H7 (cell line): ENCODE data around the gene SPIN1. TPM values are rescaled to one million over a fixed set of nuclear protein-coding genes. Genes with fewer than 3 reads are reported as not detected.
"Not testable (repeated sequence)": the region's sequence is repeated elsewhere in the genome, so short reads cannot be mapped to it uniquely, and the experiment has no call there.

Source experiments
- DNase-seq: peaks from one replicate; pipeline ENCODE4 v3.0.0; 2012
- H3K27me3 ChIP-seq: 2 replicates; pipeline ENCODE4 v1.6.0; 2011; ENCODE audit warnings: mild to moderate bottlenecking, low read length; ENCODE audit not compliant: control insufficient read depth, insufficient read depth
- H3K36me3 ChIP-seq: replicated peaks from 2 replicates; pipeline ENCODE4 v1.5.1; 2011; ENCODE audit warnings: low read length; ENCODE audit not compliant: control insufficient read depth, insufficient read depth
- H3K4me3 ChIP-seq: 2 replicates; pipeline ENCODE4 v1.5.1; 2011; ENCODE audit warnings: low read depth, mild to moderate bottlenecking, control low read depth, low read length, moderate library complexity; ENCODE audit not compliant: insufficient read depth
- total RNA-seq: library from RNA; depleted of rRNA; stranded (reverse); fragments of >200 nt; shearing (Covaris generic); gene quantifications from 2 replicates; pipeline ENCODE4 v1.2.3, GENCODE V29; 2014

The SPIN1 gene
- total RNA-seq, 1 experiment from 2014 or later: 73.2 TPM

DNA sequence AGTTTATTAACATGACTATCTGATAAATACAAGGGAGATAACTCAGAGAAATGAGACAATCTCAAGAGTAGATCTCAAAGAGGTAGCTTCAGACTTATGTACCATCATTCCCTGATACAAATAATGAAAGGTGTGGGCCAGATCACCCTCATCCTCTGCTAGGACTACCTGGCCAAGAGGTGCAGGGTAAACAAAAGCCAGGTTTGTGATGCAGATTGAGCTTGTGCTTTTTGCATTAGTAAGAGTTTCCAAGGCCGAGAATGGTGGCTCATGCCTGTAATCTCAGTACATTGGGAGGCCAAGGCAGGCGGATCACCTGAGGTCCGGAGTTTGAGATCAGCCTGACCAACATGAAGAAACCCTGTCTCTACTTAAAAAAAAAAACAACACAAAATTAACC is 8.9 kb upstream of the SPIN1 start:
- peak; percentile 42 for DNase-seq
- Histone ChIP-seq H3K27me3 (no peaks in the 10 kb centered on the region), H3K36me3 (no peaks in the 10 kb centered on the region), H3K4me3 (no peak overlapping the region)

DNA sequence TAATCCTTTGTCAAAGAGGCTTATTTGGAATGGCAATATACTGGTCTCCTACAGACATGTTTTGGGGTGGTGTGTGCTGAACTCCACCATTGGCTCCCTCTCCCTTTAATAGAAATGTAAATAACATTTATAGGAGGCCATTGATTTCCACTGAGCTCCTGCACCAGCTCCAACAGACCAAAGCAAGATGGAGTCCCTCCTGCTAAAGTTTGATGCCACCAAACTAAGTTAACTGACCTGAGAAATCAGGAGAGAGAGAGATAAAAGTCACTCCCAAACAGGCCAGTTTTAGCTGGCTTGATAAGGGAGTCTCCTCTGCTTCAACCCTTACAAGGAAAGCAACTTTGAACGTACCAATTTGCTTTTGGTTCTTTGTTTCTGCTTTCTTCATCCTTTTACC is 8.1 kb upstream of the SPIN1 start:
- DNase-seq: no peak
- no peak overlapping the region for H3K4me3 ChIP-seq
- H3K36me3 ChIP-seq: no peaks in the 10 kb centered on the region
- no peaks in the 10 kb centered on the region for H3K27me3 ChIP-seq

DNA sequence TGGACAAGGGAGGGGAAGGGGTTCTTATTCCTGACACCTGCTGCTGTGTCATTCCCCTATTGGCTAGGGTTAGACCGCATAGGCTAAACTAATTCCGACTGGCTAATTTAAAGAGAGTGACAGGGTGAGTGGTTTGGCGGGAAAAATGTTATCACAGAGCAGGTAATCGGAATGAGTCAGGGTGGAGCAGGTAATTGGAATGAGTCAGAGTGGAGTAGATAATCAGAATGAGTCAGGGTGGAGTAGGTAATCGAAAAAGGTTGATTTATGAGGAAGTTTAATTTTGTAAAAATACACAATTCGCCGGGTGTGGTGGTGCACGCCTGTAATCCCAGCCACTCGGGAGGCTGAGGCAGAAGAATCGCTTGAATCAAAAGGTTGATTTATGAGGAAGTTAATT is 6.9 kb upstream of the SPIN1 start:
- not testable (repeated sequence) for DNase-seq, H3K4me3 ChIP-seq

DNA sequence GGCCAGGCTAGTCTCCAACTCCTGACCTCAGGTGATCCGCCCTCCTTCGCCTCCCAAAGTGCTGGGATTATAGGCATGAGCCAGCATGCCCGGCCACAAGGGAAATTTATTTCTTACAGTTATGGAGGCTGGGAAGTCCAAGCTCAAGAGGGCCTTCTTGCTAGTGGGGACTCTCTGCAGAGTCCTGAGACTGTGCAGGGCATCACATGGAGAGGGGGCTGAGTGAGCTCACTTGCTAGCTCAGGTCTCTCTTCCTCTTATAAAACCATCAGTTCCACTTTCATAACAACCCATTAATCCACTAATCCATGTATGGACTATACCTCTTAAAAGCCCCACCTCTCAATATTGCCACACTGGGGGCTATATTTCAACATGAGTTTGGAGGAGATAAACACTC is 5.1 kb upstream of the SPIN1 start:
- peaks cover 2% of the 10 kb centered on the region for H3K36me3 ChIP-seq
- H3K4me3 ChIP-seq: no peak overlapping the region
- no peak for DNase-seq

More for the DNA sequence above, 6.9 kb upstream of the SPIN1 start:
- not testable (repeated sequence) for H3K36me3 ChIP-seq, H3K27me3 ChIP-seq

DNA sequence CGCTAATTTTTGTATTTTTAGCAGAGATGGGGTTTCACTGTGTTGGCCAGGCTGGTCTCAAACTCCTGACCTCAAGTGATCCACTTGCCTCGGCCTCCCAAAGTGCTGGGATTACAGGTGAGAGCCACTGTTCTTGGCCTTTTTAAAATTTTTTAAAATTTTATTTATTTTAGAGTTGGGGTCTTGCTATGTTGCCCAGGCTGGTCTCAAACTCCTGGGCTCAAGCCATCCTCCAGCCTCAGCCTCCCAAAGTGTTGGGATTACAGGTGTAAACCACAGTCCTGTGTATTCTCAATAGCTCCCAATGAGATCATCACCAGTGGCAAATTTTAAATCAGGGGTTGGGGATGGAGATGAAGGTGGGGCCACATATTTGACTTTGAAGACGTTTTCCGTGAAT is 2.1 kb upstream of the SPIN1 start:
- H3K36me3 ChIP-seq, DNase-seq, H3K27me3 ChIP-seq, H3K4me3 ChIP-seq: not testable (repeated sequence)

More for the DNA sequence above, 5.1 kb upstream of the SPIN1 start:
- no peaks in the 10 kb centered on the region for H3K27me3 ChIP-seq

DNA sequence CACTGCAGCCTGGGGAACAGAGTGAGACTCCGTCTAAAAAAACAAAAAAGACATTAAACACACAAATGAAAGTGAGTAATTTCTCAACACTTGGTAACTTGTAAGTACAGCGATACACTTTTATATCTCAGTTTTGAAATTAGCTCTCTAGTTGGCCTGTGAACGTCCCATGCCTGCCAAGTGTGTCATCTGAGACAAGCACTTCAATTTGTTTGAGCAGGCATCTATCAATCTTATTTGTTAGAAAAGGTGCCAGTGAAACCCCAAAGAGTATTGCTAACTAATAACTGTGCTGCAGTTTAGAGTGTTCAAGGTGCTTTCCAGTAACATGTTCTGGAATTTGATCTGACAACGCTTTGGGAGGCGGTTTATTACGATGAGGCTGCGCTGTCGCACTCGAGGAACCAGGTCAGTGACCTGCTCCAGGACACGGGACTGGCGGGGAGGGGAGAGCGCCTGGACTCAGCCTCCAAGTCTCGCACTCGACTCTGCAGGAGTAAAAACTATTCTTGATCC is 1.1 kb upstream of the SPIN1 start:
- Histone ChIP-seq H3K4me3 (peak overlapping the region; percentile 73), H3K36me3 (peaks cover 2% of the 10 kb centered on the region), H3K27me3 (no peaks in the 10 kb centered on the region)
- DNase-seq: peak; percentile 40

DNA sequence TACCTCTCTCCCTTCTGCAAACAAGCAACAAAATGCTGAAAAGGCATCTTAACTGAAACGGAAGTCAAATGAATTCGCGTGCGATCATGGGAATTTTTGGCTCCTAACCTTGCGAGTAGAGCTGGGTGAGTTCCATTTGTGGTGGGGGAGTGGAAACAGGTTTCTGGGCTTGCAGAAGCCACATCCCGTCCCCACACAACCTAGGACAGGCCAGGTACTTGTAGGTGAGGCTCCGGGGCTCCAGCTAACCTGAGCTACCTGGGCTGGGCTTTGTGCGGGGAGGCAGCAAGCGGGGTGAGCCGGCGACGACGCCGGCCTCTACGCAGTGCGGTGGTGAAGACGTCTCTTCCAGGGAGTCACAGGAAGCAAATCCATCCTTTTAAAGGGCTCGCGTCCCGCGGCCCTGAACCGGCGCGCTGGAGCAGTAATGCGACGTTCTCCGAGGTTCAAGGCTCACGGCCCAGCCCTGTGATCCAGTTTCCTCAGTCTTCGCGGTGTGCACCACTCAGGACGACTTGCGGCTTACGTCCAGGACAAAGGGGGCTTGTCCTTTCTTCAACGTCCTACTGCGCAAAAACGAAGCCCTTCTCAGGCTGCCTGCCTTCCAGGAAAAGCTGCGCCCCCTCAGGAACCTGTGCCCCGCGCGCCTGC is 567 bp upstream of the SPIN1 start:
- no peak for DNase-seq

DNA sequence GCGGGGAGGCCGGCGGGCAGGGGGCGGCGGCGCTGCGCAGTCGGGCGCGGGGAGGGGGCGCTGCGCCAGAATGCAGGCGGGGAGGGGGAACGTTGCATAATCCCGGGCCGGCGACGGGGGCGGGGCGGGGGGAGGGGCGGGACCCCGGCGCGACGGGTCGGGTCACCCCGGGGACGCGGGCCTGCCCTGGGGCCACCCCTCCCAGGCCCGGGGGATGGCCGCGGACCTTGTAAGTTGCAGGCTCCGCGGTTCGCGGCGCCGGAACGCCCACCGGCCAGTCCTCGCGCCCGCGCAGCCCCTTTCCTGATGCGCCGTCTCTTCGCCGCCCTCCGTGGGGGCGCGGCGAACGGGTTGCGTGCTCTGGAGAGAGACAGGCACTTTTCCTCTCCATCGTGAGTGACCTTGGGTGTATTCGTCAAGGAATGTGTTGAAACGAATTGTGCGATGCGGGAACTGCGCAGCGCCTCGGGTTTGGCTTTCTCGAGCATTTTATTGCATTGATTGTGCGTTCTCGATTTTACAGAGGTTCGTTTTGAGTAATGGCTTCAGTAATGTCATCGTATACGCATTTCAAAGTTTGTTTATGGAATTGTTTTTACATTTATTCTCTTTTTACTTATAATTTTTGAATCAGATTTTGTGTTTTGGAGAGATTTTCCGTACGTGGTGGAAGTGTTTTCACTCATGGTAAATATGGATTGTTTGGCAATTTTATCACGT is 802 bp downstream of the SPIN1 start:
- DNase-seq: peak; percentile 94
- peaks cover 2% of the 10 kb centered on the region for H3K36me3 ChIP-seq
- H3K4me3 ChIP-seq: peak overlapping the region; percentile 76
- H3K27me3 ChIP-seq: no peaks in the 10 kb centered on the region

More for the DNA sequence above, 567 bp upstream of the SPIN1 start:
- Histone ChIP-seq H3K27me3 (no peaks in the 10 kb centered on the region), H3K4me3 (peak overlapping the region; percentile 73), H3K36me3 (peaks cover 2% of the 10 kb centered on the region)

DNA sequence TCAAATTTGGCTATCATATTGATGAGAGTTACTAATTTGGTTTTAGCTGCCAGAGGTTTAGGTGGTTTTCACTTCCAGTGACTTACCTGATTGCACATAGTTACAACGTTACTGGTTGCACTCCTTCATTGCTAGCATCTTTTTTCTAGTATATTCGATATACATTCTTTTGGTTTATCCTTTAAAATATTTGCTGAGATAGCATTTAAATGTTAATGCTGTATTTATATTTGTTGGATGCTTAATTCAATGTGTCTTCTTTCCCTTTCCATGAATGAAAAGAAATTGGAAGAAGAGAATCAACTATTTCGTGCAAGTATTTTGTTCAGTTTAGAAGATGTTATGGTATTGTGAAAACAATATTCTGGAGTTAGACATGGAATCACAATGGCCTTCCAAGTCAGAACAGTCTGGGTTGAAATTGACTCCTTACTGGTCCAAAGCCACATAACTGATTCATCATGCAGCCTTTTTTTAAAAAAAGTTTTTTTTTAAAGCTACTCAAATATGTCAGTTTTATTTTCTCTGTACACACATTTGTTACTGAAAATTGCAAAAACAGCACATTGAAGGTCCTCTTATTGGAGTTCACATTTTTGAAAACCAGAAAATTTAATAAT is 2.2 kb downstream of the SPIN1 start:
- H3K36me3 ChIP-seq: peaks cover 2% of the 10 kb centered on the region
- no peak for DNase-seq

DNA sequence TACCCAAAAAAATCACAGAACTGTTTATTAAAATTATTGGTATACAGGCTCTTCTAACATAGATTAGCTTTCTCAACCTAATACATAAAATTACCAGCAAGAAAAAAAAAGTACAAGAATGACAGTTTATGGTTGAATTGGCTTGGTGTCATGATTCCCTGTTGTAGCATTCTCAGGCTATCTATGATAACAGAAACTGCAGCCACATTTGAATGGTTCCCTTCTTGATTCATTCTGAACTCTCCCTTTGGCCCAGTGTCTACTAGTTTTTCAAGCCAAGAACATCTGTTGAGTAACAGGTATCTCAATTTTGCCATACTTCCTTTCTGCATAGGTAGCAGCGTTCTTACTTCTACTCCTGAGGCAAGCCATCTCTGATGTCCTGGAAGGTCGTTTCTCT is 3.0 kb downstream of the SPIN1 start:
- H3K4me3 ChIP-seq: no peak overlapping the region
- no peak for DNase-seq
- H3K36me3 ChIP-seq: peaks cover 2% of the 10 kb centered on the region
- H3K27me3 ChIP-seq: no peaks in the 10 kb centered on the region

More for the DNA sequence above, 2.2 kb downstream of the SPIN1 start:
- Histone ChIP-seq H3K27me3 (no peaks in the 10 kb centered on the region), H3K4me3 (no peak overlapping the region)

DNA sequence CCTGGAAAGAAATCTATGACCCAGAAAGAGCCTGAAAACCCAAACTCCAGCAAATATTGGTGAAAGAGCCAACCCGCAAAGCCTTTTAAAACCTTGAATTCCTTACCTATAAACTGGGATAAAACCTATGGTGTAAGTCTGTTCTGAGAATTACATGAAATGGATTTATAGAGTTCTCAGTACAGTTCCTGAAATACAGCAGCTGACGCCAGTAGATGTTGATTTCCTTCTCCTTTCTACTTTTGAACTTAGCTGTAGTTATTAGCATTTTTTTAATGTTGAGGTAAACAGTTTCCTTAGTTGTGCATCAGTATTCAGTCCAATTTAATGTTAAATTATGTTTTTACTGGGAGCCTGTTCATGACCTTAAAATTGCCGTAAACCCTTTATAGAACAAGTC is 3.7 kb downstream of the SPIN1 start:
- no peaks in the 10 kb centered on the region for H3K27me3 ChIP-seq
- no peaks in the 10 kb centered on the region; the same call in none of the 2 replicates for H3K36me3 ChIP-seq
- H3K4me3 ChIP-seq: no peak overlapping the region
- DNase-seq: no peak

DNA sequence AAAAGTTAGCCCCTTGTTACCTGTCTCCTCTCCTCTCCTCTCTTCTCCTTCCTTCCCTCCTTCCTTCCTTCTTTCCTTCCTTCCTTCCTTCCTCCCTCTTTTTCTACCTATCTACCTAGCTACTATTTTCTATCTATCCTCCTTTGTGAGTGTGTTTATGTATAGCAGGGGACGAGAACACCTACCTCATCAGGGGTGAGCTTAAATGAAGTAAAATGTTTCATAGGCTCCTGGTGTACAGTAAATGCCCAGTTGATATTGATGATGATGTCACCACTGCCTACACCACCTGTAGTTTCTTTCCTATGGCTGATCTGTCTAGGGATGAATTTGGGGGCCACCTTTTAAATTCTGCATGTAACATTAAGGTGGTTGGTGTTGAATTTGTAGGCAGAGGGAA is 4.3 kb downstream of the SPIN1 start:
- no peak overlapping the region for H3K4me3 ChIP-seq
- no peaks in the 10 kb centered on the region; the same call in none of the 2 replicates for H3K36me3 ChIP-seq
- H3K27me3 ChIP-seq: no peaks in the 10 kb centered on the region
- DNase-seq: no peak

DNA sequence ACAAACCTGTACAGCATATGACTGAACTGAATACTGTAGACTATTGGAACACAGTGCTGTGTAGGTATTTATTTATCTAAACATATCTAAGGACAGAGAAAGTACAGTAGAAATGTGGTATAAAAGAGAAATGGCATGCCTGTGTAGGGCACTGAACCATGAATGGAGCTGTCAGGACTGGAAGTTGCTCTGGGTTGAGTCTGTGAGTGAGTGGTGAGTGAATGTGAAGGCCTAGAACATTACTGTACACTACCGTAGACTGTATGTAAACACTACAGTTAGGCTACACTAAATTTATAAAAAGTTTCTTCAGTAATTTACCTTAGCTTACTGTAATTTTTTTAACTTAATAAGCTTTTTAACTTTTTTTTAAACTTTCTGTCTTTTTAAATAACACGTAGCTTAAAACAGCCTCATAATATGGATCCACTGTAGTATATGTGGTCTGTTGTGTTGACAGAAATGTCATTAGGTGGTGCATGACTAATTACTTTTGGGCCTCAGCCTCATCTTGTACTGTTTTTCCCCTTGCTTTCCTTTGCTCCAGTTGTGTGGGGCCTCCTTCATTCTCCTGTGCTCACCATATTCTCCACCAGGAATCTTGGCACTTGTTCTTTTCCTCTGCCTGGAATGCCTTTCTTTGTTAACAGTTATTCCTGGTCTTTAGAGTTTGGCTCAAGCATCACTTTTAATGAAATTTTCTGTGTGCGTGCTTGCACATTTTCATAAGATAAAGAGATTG is 8.8 kb downstream of the SPIN1 start:
- Histone ChIP-seq H3K36me3 (no peaks in the 10 kb centered on the region; the same call in 1 of the 2 replicates), H3K27me3 (no peaks in the 10 kb centered on the region), H3K4me3 (no peak overlapping the region)
- DNase-seq: no peak

DNA sequence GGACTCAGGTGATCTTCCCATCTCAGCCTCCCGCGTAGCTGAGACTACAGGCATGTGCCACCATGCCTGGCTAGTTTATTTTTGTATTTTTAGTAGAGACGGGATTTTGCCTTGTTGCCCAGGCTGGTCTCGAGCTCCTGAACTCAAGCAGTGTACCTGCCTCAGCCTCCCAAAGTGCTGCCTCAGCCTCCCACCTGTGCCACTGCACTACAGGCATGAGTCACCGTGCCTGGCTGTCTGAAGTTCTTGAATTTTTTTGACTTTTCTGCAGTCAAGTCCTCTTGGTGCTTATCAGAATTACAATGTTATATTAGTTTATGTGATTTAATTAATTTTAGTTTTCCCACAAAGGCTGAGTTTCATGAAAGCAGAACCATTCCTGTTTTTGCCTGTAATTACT is 9.8 kb downstream of the SPIN1 start:
- Histone ChIP-seq H3K36me3 (no peaks in the 10 kb centered on the region; the same call in 1 of the 2 replicates), H3K4me3 (no peak overlapping the region), H3K27me3 (no peaks in the 10 kb centered on the region)
- no peak for DNase-seq
